Neural cell (in vitro differentiated cells): ENCODE results near the gene ZFYVE26. TPM values are rescaled to one million over a fixed set of nuclear protein-coding genes. Genes with fewer than 3 reads are reported as not detected.

Source experiments
- H2AFZ ChIP-seq: fragments of 200-600, 300-800 bp; sonication (generic), shearing (Covaris generic); 2 replicates; pipeline ENCODE4 v1.6.0; 2014; ENCODE audit warnings: low read depth, mild to moderate bottlenecking, antibody characterized with exemption, low read length, moderate library complexity
- H3F3A ChIP-seq: fragments of 200-600 bp; shearing (Covaris generic); 2 replicates; pipeline ENCODE4 v1.6.1; 2016; ENCODE audit warnings: mild to moderate bottlenecking, moderate library complexity, mixed read lengths, antibody characterized with exemption, low read length; ENCODE audit not compliant: insufficient read depth, poor library complexity, severe bottlenecking
- H3K27ac ChIP-seq: fragments of 200-600, 300-800 bp; sonication (generic), shearing (Covaris generic); 2 replicates; pipeline ENCODE4 v1.5.1; 2014; ENCODE audit warnings: mild to moderate bottlenecking, low read length, moderate library complexity
- H3K27me3 ChIP-seq: fragments of 300-800, 200-600 bp; sonication (generic), shearing (Covaris generic); 2 replicates; pipeline ENCODE4 v1.6.0; 2014; ENCODE audit warnings: mild to moderate bottlenecking, low read depth, low read length, moderate library complexity; ENCODE audit not compliant: insufficient read depth
- H3K36me3 ChIP-seq: fragments of 300-800, 200-600 bp; sonication (generic), shearing (Covaris generic); 2 replicates; pipeline ENCODE4 v1.5.1; 2014; ENCODE audit warnings: mild to moderate bottlenecking, antibody characterized with exemption, low read length, moderate library complexity; ENCODE audit not compliant: insufficient read depth
- H3K4me2 ChIP-seq: fragments of 300-800, 200-600 bp; sonication (generic), shearing (Covaris generic); 2 replicates; pipeline ENCODE4 v1.6.0; 2014; ENCODE audit warnings: mild to moderate bottlenecking, low read length
- H3K4me3 ChIP-seq: fragments of 300-800, 200-600 bp; sonication (generic), shearing (Covaris generic); 2 replicates; pipeline ENCODE4 v1.5.1; 2014; ENCODE audit warnings: mild to moderate bottlenecking, low read length, moderate library complexity
- H3K79me2 ChIP-seq: fragments of 200-600 bp; shearing (Covaris generic); replicated peaks from 2 replicates; pipeline ENCODE4 v1.6.0; 2014; ENCODE audit warnings: mild to moderate bottlenecking, low read length, moderate library complexity; ENCODE audit not compliant: insufficient read depth
- H3K9ac ChIP-seq: fragments of 300-800, 200-600 bp; sonication (generic), shearing (Covaris generic); 2 replicates; pipeline ENCODE4 v1.6.1; 2016; ENCODE audit warnings: mild to moderate bottlenecking, low read length, mixed read lengths
- H3K9me2 ChIP-seq: fragments of 200-600 bp; shearing (Covaris generic); 2 replicates; pipeline ENCODE4 v1.6.1; 2016; ENCODE audit warnings: mild to moderate bottlenecking, low read length, mixed read lengths; ENCODE audit not compliant: insufficient read depth
- H3K9me3 ChIP-seq: fragments of 200-600, 300-800 bp; sonication (generic), shearing (Covaris generic); 2 replicates; pipeline ENCODE4 v1.6.1; 2016; ENCODE audit warnings: mild to moderate bottlenecking, mixed run types, low read length, moderate library complexity, mixed read lengths
- H4K20me1 ChIP-seq: fragments of 200-600 bp; shearing (Covaris generic); 2 replicates; pipeline ENCODE4 v1.6.1; 2016; ENCODE audit warnings: mild to moderate bottlenecking, mixed run types; ENCODE audit not compliant: insufficient read depth
- EP300 ChIP-seq: fragments of 450-650 bp; conservative IDR thresholded peaks from 2 replicates; pipeline ENCODE4 v1.6.1; 2014; ENCODE audit warnings: antibody characterized with exemption, mild to moderate bottlenecking, moderate library complexity; ENCODE audit not compliant: poor library complexity, severe bottlenecking
- EZH2 ChIP-seq: fragments of 200-600, 300-800 bp; shearing (Covaris generic), sonication (generic); IDR thresholded peaks from 2 replicates; pipeline ENCODE4 v1.6.1; 2014; ENCODE audit warnings: antibody characterized with exemption, low read length, borderline replicate concordance, mild to moderate bottlenecking; ENCODE audit not compliant: insufficient read depth, poor library complexity, severe bottlenecking
- MXI1 ChIP-seq: fragments of 450-650 bp; conservative IDR thresholded peaks from 2 replicates; pipeline ENCODE4 v1.6.1; 2014; ENCODE audit warnings: antibody characterized with exemption, mild to moderate bottlenecking; ENCODE audit not compliant: poor library complexity, severe bottlenecking
- POLR2AphosphoS5 ChIP-seq: IDR thresholded peaks from 2 replicates; pipeline ENCODE4 v1.6.1; 2012
- RAD21 ChIP-seq: fragments of 450-650 bp; conservative IDR thresholded peaks from 2 replicates; pipeline ENCODE4 v1.6.1; 2014; ENCODE audit warnings: antibody characterized with exemption, mild to moderate bottlenecking, moderate library complexity
- SMC3 ChIP-seq: fragments of 450-650 bp; conservative IDR thresholded peaks from 2 replicates; pipeline ENCODE4 v1.6.1; 2014; ENCODE audit warnings: antibody characterized with exemption, mild to moderate bottlenecking, moderate library complexity; ENCODE audit not compliant: poor library complexity
- TAF1 ChIP-seq: IDR thresholded peaks from 2 replicates; pipeline ENCODE4 v1.6.1; 2012; ENCODE audit warnings: low read depth
- polyA plus RNA-seq: library from polyadenylated mRNA; depleted of rRNA; stranded (reverse); fragments of >200 nt; gene quantifications from 2 replicates; pipeline ENCODE4 v1.2.3, GENCODE V29; 2014
- TF ChIP-seq, protein P1 (sequence below): fragments of 450-650 bp; IDR thresholded peaks from 2 replicates; pipeline ENCODE4 v1.5.1; 2014; ENCODE audit warnings: antibody characterized with exemption, mild to moderate bottlenecking, moderate library complexity; ENCODE audit not compliant: poor library complexity, severe bottlenecking
- TF ChIP-seq, protein P2 (sequence below): IDR thresholded peaks from 2 replicates; pipeline ENCODE4 v1.6.1; 2012; ENCODE audit warnings: borderline replicate concordance

Gene ZFYVE26
- polyA plus RNA-seq, 1 donor from 2014 or later: 8.5 TPM

DNA sequence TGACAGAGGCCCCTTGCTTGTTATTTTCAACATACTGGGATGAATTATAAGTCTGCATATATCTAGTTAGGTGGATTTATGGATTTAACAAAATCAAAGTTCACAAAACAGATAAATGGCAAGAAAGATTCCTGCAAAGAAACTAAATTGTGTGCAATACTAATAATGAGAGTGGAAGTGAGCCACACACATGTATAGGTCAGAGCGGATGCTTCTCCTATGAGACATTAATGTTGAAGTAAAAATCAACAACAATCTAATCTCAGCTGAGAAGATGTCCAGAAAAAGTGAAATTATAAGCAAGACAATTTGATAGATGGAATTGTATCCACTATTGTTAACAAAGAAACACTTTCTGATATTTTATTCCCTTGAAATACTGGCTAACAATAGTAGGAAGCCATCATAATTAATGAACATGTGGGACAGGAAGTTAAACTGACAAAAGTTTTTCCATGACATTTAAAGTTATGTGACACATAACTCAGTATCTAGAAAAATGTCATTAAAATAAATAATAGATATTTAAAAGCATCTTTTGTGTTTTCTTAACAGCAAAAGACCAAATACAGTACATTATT is 42.9 kb upstream of the ZFYVE26 start:
- Histone ChIP-seq H3K9me2 (no peaks in the 10 kb centered on the region), H3K27me3 (no peaks in the 10 kb centered on the region), H3K9me3 (no peaks in the 10 kb centered on the region), H3K4me3 (no peak overlapping the region), H3K79me2 (no peaks in the 10 kb centered on the region), H3K9ac (no peak overlapping the region), H3F3A (no peaks in the 10 kb centered on the region), H3K36me3 (no peaks in the 10 kb centered on the region), H3K27ac (no peak overlapping the region), H3K4me2 (no peak overlapping the region), H2AFZ (no peak overlapping the region), H4K20me1 (no peaks in the 10 kb centered on the region)
- no peak for TF ChIP-seq RAD21
- no peak for TF ChIP-seq SMC3
- TF ChIP-seq, protein P1, sequence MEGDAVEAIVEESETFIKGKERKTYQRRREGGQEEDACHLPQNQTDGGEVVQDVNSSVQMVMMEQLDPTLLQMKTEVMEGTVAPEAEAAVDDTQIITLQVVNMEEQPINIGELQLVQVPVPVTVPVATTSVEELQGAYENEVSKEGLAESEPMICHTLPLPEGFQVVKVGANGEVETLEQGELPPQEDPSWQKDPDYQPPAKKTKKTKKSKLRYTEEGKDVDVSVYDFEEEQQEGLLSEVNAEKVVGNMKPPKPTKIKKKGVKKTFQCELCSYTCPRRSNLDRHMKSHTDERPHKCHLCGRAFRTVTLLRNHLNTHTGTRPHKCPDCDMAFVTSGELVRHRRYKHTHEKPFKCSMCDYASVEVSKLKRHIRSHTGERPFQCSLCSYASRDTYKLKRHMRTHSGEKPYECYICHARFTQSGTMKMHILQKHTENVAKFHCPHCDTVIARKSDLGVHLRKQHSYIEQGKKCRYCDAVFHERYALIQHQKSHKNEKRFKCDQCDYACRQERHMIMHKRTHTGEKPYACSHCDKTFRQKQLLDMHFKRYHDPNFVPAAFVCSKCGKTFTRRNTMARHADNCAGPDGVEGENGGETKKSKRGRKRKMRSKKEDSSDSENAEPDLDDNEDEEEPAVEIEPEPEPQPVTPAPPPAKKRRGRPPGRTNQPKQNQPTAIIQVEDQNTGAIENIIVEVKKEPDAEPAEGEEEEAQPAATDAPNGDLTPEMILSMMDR: no peak
- no peak for TF ChIP-seq POLR2AphosphoS5
- TF ChIP-seq, protein P2, sequence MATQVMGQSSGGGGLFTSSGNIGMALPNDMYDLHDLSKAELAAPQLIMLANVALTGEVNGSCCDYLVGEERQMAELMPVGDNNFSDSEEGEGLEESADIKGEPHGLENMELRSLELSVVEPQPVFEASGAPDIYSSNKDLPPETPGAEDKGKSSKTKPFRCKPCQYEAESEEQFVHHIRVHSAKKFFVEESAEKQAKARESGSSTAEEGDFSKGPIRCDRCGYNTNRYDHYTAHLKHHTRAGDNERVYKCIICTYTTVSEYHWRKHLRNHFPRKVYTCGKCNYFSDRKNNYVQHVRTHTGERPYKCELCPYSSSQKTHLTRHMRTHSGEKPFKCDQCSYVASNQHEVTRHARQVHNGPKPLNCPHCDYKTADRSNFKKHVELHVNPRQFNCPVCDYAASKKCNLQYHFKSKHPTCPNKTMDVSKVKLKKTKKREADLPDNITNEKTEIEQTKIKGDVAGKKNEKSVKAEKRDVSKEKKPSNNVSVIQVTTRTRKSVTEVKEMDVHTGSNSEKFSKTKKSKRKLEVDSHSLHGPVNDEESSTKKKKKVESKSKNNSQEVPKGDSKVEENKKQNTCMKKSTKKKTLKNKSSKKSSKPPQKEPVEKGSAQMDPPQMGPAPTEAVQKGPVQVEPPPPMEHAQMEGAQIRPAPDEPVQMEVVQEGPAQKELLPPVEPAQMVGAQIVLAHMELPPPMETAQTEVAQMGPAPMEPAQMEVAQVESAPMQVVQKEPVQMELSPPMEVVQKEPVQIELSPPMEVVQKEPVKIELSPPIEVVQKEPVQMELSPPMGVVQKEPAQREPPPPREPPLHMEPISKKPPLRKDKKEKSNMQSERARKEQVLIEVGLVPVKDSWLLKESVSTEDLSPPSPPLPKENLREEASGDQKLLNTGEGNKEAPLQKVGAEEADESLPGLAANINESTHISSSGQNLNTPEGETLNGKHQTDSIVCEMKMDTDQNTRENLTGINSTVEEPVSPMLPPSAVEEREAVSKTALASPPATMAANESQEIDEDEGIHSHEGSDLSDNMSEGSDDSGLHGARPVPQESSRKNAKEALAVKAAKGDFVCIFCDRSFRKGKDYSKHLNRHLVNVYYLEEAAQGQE: no peak

DNA sequence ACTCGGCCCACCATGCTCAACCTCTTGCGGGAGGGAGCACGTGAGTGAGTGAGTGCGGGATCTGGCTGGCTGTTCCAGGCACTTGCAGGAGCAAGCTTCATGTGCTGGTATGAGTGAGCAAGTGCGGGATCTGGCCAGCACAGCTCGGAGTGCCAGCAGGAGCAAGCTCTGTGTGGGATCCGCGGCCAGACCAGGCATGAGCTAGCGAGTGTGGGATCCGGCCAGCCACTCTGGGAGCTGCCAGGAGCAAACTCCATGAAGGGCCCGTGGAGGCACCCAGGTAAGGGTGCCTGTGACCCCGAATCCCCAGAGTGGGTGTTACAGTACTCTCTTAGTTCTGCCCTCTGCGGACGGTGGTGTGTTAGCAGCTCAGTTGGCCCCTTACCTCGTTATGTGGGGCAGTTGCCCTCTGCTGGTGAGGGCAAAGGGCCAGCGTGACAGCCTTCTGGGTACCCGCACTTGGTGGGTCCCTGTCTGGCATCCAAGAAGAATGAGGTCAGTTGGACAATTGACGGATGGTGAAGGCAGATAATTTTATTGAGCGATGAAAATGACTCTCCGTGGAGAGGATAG is 41.5 kb upstream of the ZFYVE26 start:
- no peak overlapping the region for H3K9ac ChIP-seq
- no peak overlapping the region for H3K4me2 ChIP-seq
- TF ChIP-seq, protein P1: no peak
- TF ChIP-seq EZH2 (no peak), RAD21 (no peak), SMC3 (no peak), EP300 (no peak), POLR2AphosphoS5 (no peak), TAF1 (no peak), MXI1 (no peak)
- TF ChIP-seq, protein P2: no peak
- H2AFZ ChIP-seq: no peak overlapping the region
- H3K9me2 ChIP-seq: no peaks in the 10 kb centered on the region
- H3K79me2 ChIP-seq: no peaks in the 10 kb centered on the region
- no peaks in the 10 kb centered on the region for H4K20me1 ChIP-seq
- no peaks in the 10 kb centered on the region for H3K9me3 ChIP-seq
- no peaks in the 10 kb centered on the region for H3K27me3 ChIP-seq
- no peaks in the 10 kb centered on the region for H3K36me3 ChIP-seq
- H3F3A ChIP-seq: no peaks in the 10 kb centered on the region
- no peak overlapping the region for H3K4me3 ChIP-seq
- H3K27ac ChIP-seq: no peak overlapping the region
